Activated CD4-positive, alpha-beta memory T cell treated with anti-CD3 and anti-CD28 coated beads for 36 hours (primary cell): Measurements from ENCODE around the gene HTR1D. TPM values are rescaled to one million over a fixed set of nuclear protein-coding genes. Genes with fewer than 3 reads are reported as not detected.
A peak's percentile ranks its signal among the peaks of the same experiment; 100 is the strongest.

Experiments
- CTCF ChIA-PET: fragments of 350-600 bp; sonication (Branson Sonifier 250); formaldehyde crosslinking; loops from one replicate; lab custom pipeline; 2021; ENCODE audit warnings: antibody characterized with exemption, inconsistent platforms; lab: Charles Lee
- POLR2A ChIA-PET: fragments of 350-600 bp; sonication (Branson Sonifier 250); formaldehyde crosslinking; loops from one replicate; lab custom pipeline; 2021; ENCODE audit warnings: antibody characterized with exemption; lab: Charles Lee
- DNase-seq: peaks from one replicate; pipeline ENCODE4 v3.0.0-alpha.2; 2020
- H3K27ac Mint-ChIP-seq: one replicate; pipeline ENCODE4 v1.8.0; 2021; ENCODE audit warnings: mixed read lengths
- H3K27me3 Mint-ChIP-seq: one replicate; pipeline ENCODE4 v1.8.0; 2021; ENCODE audit warnings: mixed read lengths
- H3K36me3 Mint-ChIP-seq: one replicate; pipeline ENCODE4 v1.8.0; 2021; ENCODE audit warnings: mixed read lengths
- H3K4me1 Mint-ChIP-seq: one replicate; pipeline ENCODE4 v1.8.0; 2021; ENCODE audit warnings: low read depth, mixed read lengths
- H3K4me3 Mint-ChIP-seq: one replicate; pipeline ENCODE4 v1.8.0; 2021; ENCODE audit warnings: mild to moderate bottlenecking, mixed read lengths
- H3K9me3 Mint-ChIP-seq: one replicate; pipeline ENCODE4 v1.8.0; 2021; ENCODE audit warnings: mixed read lengths
- intact Hi-C: fragments of 100-400 bp; cut with micrococcal nuclease; formaldehyde crosslinking; loops from one replicate; pipeline ENCODE4 v1.15.1; 2023
- total RNA-seq, 2 experiments: library from RNA; stranded (reverse); gene quantifications; one replicate each; pipeline ENCODE4 v1.2.3, GENCODE V29; 2021

The HTR1D gene
- total RNA-seq, 2 experiments from 2014 or later: not detected

- no peak overlapping the region for H3K4me3 Mint-ChIP-seq
- intact Hi-C loops: no loop called here
- H3K27ac Mint-ChIP-seq: no peak overlapping the region
- POLR2A ChIA-PET: interaction anchor here (3.1 kb wide), 1 partner anchor 10 kb away, joined by 12 read pairs; the partner anchor contains the start of gene LUZP1
- CTCF ChIA-PET: interaction anchor here (1.2 to 5.1 kb wide), 4 partner anchors 9 to 474 kb away, joined by 3 to 81 read pairs (median 4); partner anchors contain the start of gene LUZP1
- peaks cover 14% of the 10 kb centered on the region for H3K4me1 Mint-ChIP-seq
- no peak for DNase-seq
- no peaks in the 10 kb centered on the region for H3K9me3 Mint-ChIP-seq
- peaks cover 20% of the 10 kb centered on the region for H3K27me3 Mint-ChIP-seq
- H3K36me3 Mint-ChIP-seq: no peaks in the 10 kb centered on the region
Observed at GRCh38 chr1:23178950-23179349, 38.4 kb downstream of the HTR1D start.

- H3K9me3 Mint-ChIP-seq: no peaks in the 10 kb centered on the region
- no peaks in the 10 kb centered on the region for H3K36me3 Mint-ChIP-seq
- peaks cover 20% of the 10 kb centered on the region for H3K27me3 Mint-ChIP-seq
- H3K4me1 Mint-ChIP-seq: peaks cover 14% of the 10 kb centered on the region
- DNase-seq: no peak
- CTCF ChIA-PET: interaction anchor here (1.0 to 5.1 kb wide), 6 partner anchors 9 to 474 kb away, joined by 3 to 81 read pairs (median 4); partner anchors contain the start of gene LUZP1
- no peak overlapping the region for H3K27ac Mint-ChIP-seq
- H3K4me3 Mint-ChIP-seq: no peak overlapping the region
- intact Hi-C loops: no loop called here
- POLR2A ChIA-PET: interaction anchor here (3.1 kb wide), 1 partner anchor 10 kb away, joined by 12 read pairs; the partner anchor contains the start of gene LUZP1
Observed at GRCh38 chr1:23178414-23178813, 38.9 kb downstream of the HTR1D start.

GRCh38 chr1:23177438-23178380, 39.6 kb downstream of the HTR1D start:
- Mint-ChIP-seq H3K27me3 (peaks cover 19% of the 10 kb centered on the region), H3K27ac (no peak overlapping the region), H3K36me3 (no peaks in the 10 kb centered on the region), H3K4me1 (peaks cover 14% of the 10 kb centered on the region), H3K4me3 (peak overlapping the region; percentile 61), H3K9me3 (no peaks in the 10 kb centered on the region)
- CTCF ChIA-PET: interaction anchor here (1.0 to 5.1 kb wide), 5 partner anchors 8 to 80 kb away, joined by 3 to 81 read pairs (median 6); partner anchors contain the start of gene LUZP1
- DNase-seq: peak; percentile 70
- POLR2A ChIA-PET: interaction anchor here (3.1 kb wide), 1 partner anchor 9 kb away, joined by 12 read pairs; the partner anchor contains the start of gene LUZP1
- intact Hi-C loops: no loop called here

GRCh38 chr1:23177031-23177430, 40.3 kb downstream of the HTR1D start:
- CTCF ChIA-PET: interaction anchor here (1.0 to 5.1 kb wide), 4 partner anchors 8 to 79 kb away, joined by 4 to 81 read pairs (median 5); no protein-coding TSS in a partner anchor
- POLR2A ChIA-PET: interaction anchor here (1.0 to 3.1 kb wide), 3 partner anchors 8 to 77 kb away, joined by 3 to 12 read pairs (median 4); partner anchors contain the start of gene LUZP1
- H3K4me1 Mint-ChIP-seq: peaks cover 14% of the 10 kb centered on the region
- H3K27me3 Mint-ChIP-seq: peaks cover 19% of the 10 kb centered on the region
- H3K9me3 Mint-ChIP-seq: no peaks in the 10 kb centered on the region
- intact Hi-C loops: no loop called here
- H3K36me3 Mint-ChIP-seq: no peaks in the 10 kb centered on the region
- no peak for DNase-seq
- H3K4me3 Mint-ChIP-seq: peak overlapping the region; percentile 61
- H3K27ac Mint-ChIP-seq: no peak overlapping the region

- intact Hi-C loops: no loop called here
- Mint-ChIP-seq H3K4me3 (no peak overlapping the region), H3K4me1 (peaks cover 19% of the 10 kb centered on the region), H3K36me3 (no peaks in the 10 kb centered on the region), H3K9me3 (no peaks in the 10 kb centered on the region), H3K27me3 (peaks cover 16% of the 10 kb centered on the region), H3K27ac (peak overlapping the region; percentile 16)
- ChIA-PET CTCF (interaction anchor here (1.6 to 3.2 kb wide), 2 partner anchors 10 to 75 kb away, joined by 7 to 32 read pairs; no protein-coding TSS in a partner anchor), POLR2A (interaction anchor here (1.5 kb wide), 1 partner anchor 65 kb away, joined by 7 read pairs; no protein-coding TSS in a partner anchor)
- no peak for DNase-seq
Observed at GRCh38 chr1:23174426-23175110, 42.7 kb downstream of the HTR1D start.

- H3K27ac Mint-ChIP-seq: no peak overlapping the region
- intact Hi-C loops: no loop called here
- H3K36me3 Mint-ChIP-seq: no peaks in the 10 kb centered on the region
- peaks cover 7% of the 10 kb centered on the region for H3K27me3 Mint-ChIP-seq
- H3K4me1 Mint-ChIP-seq: peaks cover 24% of the 10 kb centered on the region
- no peaks in the 10 kb centered on the region for H3K9me3 Mint-ChIP-seq
- POLR2A ChIA-PET: interaction anchor here (0.5 kb wide), 1 partner anchor 114 kb away, joined by 3 read pairs; no protein-coding TSS in a partner anchor
- no peak overlapping the region for H3K4me3 Mint-ChIP-seq
- DNase-seq: no peak
- CTCF ChIA-PET: interaction anchor here (0.8 to 3.2 kb wide), 5 partner anchors 10 to 72 kb away, joined by 3 to 13 read pairs (median 3); no protein-coding TSS in a partner anchor
Observed at GRCh38 chr1:23171181-23171755, 46.0 kb downstream of the HTR1D start.

- no peaks in the 10 kb centered on the region for H3K27me3 Mint-ChIP-seq
- no peak overlapping the region for H3K27ac Mint-ChIP-seq
- H3K9me3 Mint-ChIP-seq: no peaks in the 10 kb centered on the region
- H3K4me3 Mint-ChIP-seq: peak overlapping the region; percentile 48
- intact Hi-C loops: loop anchor here (2.0 kb wide), 2 partner anchors 21 to 67 kb away; no protein-coding TSS in a partner anchor
- peaks cover 32% of the 10 kb centered on the region for H3K4me1 Mint-ChIP-seq
- POLR2A ChIA-PET: interaction anchor here (0.9 to 3.1 kb wide), 4 partner anchors 8 to 175 kb away, joined by 3 to 14 read pairs (median 9); partner anchors contain the start of gene HNRNPR
- CTCF ChIA-PET: interaction anchor here (2.0 to 3.2 kb wide), 3 partner anchors 9 to 71 kb away, joined by 6 to 20 read pairs (median 13); no protein-coding TSS in a partner anchor
- peak; percentile 31 for DNase-seq
- no peaks in the 10 kb centered on the region for H3K36me3 Mint-ChIP-seq
Observed at GRCh38 chr1:23169727-23170335, 47.5 kb downstream of the HTR1D start.

- ChIA-PET CTCF (interaction anchor here (2.0 to 3.2 kb wide), 3 partner anchors 10 to 70 kb away, joined by 6 to 20 read pairs (median 13); no protein-coding TSS in a partner anchor), POLR2A (interaction anchor here (0.6 to 3.1 kb wide), 7 partner anchors 9 to 177 kb away, joined by 3 to 14 read pairs (median 6); partner anchors contain the start of gene HNRNPR)
- no peaks in the 10 kb centered on the region for H3K36me3 Mint-ChIP-seq
- H3K4me1 Mint-ChIP-seq: peaks cover 25% of the 10 kb centered on the region
- peak overlapping the region; percentile 96 for H3K4me3 Mint-ChIP-seq
- intact Hi-C loops: loop anchor here (2.0 kb wide), 2 partner anchors 20 to 66 kb away; no protein-coding TSS in a partner anchor
- H3K27me3 Mint-ChIP-seq: no peaks in the 10 kb centered on the region
- no peak for DNase-seq
- no peaks in the 10 kb centered on the region for H3K9me3 Mint-ChIP-seq
- no peak overlapping the region for H3K27ac Mint-ChIP-seq
Observed at GRCh38 chr1:23169195-23169575, 48.1 kb downstream of the HTR1D start.

GRCh38 chr1:23168445-23169194, 48.7 kb downstream of the HTR1D start, which contains the start of gene LUZP1:
Gene LUZP1 (minus strand): TSS chr1:23168856.
- Mint-ChIP-seq H3K27ac (peak within 1 kb of the TSS; percentile 85), H3K4me3 (peak within 1 kb of the TSS; percentile 96), H3K9me3 (no peaks in the 10 kb centered on the region), H3K27me3 (no peaks in the 10 kb centered on the region), H3K36me3 (no peaks in the 10 kb centered on the region), H3K4me1 (peaks cover 26% of the 10 kb centered on the region)
- POLR2A ChIA-PET: interaction anchor here (0.6 to 3.1 kb wide), 8 partner anchors 10 to 178 kb away, joined by 3 to 14 read pairs (median 6); partner anchors contain the start of gene HNRNPR
- DNase-seq: peak; percentile 91
- CTCF ChIA-PET: interaction anchor here (1.2 to 3.2 kb wide), 5 partner anchors 10 to 70 kb away, joined by 3 to 20 read pairs (median 6); no protein-coding TSS in a partner anchor
- intact Hi-C loops: loop anchor here (2.0 kb wide), 2 partner anchors 20 to 66 kb away; no protein-coding TSS in a partner anchor
